GDM1 (cell line): ENCODE measurements around the gene MYL6.
"Not testable (repeated sequence)": the region's sequence is repeated elsewhere in the genome, so short reads cannot be mapped to it uniquely, and the experiment has no call there.

Source experiments
- DNase-seq: peaks from one replicate; lab custom pipeline; 2025; lab: John Stamatoyannopoulos, UW

The MYL6 gene

GRCh38 chr12:56158029-56158925 is at the start of gene MYL6:
Gene MYL6 (plus strand): TSS chr12:56158359. CDS start chr12:56158402, 43 bp downstream.
- peak; percentile 93 for DNase-seq

DNA sequence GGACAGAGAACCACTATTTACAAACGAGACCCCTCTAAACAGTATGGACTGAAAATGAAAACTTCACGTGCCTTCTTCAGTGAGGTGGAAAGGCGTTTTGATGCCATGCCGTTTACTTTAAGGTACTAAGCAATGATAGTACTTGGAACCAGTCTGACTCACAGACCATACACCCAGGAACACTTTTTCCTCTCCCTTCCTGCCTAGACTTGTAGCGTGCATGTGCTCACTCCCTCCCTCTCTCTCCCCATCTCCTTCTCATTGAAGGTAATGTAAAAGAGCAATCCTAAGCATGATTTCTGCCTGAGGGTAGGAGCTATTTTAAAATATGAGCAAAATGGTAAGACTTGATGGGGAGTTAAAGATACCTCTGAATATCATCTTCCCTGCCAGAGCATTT is 47.6 kb upstream of the MYL6 start:
- no peak for DNase-seq

DNA sequence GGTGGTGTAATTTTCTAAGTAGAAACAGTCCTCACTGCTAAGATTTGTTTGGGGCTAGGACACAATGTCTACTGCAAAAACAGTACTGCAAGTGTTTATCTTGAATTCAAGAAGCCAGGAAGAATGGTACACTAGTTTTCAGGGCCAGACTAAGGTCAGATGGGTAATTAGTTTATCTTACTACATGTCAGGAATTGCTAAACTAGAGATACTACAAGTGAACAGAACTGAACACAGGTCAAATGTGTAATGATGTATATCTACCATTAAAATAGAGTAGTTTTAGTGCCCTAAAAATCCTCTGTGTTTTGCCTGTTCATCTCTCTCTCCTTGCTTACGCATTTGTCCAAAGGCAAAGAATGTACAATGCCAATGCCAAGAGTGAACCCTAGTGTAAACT is 44.1 kb upstream of the MYL6 start:
- DNase-seq: no peak

GRCh38 chr12:56115329-56115728 is 42.8 kb upstream of the MYL6 start:
- DNase-seq: no peak

- DNase-seq: peak; percentile 84
These were observed 41.7 kb upstream of the MYL6 start, which contains the start of gene RPL41 for GRCh38 chr12:56116267-56117081. Gene RPL41 (plus strand): TSS chr12:56116633.

DNA sequence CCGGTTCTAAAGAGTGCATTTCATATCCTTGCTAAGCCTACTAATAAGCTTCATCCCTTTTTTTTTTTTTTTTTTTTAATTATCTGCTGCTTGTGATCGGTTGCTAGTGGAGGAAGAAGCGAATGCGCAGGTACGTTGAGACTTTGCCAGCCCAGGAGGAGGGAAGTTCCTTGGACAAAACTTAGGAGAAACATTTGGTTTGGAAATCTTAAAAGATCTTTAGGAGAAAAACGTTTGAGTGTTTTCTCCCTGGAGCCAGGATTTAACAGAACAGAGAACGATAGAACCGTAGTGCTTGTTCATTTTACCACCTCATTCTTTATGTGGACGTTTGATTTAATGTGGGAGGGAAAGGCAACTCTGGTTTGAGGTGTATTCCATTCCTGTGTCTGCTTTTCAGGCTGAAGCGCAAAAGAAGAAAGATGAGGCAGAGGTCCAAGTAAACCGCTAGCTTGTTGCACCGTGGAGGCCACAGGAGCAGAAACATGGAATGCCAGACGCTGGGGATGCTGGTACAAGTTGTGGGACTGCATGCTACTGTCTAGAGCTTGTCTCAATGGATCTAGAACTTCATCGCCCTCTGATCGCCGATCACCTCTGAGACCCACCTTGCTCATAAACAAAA is 41.0 kb upstream of the MYL6 start:
- DNase-seq: not testable (repeated sequence)

- DNase-seq: peak; percentile 99
These were observed 40.1 kb upstream of the MYL6 start, which contains the start of gene ZC3H10 for GRCh38 chr12:56117778-56118687. Gene ZC3H10 (plus strand): TSS chr12:56118266. CDS start chr12:56120563, 2,297 bp downstream.

DNA sequence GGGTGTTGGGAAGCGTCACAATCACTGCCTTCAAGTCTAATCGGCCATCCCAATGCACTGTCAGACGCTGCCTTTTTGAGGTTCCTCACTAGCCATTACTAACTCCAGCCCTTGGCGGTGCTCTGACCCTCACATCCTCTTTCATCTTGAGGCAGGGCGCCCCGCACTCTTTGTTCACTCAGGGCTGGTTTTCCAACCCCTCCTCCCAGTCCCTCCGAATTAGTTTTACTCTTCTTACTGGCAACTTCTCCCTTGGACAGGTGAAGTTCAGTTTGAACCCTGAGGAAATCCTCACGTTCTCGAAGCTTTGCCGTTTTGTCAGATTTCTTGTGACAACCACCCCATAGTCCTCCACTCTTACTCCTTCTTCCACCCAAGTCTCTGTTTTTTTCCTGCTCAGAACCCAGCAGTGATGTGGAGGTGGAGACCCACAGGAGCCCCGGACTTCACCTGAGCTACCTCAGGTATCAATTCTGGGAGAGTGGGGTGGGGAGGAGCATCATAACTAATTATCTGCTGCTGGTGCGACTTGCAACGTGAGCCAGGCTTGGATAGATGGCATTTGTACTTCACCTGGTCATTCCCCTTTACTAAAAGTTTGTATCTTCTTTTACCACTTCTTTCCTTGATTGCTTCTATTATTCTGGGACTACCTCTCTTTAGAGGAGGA is 39.3 kb upstream of the MYL6 start:
- no peak for DNase-seq

DNA sequence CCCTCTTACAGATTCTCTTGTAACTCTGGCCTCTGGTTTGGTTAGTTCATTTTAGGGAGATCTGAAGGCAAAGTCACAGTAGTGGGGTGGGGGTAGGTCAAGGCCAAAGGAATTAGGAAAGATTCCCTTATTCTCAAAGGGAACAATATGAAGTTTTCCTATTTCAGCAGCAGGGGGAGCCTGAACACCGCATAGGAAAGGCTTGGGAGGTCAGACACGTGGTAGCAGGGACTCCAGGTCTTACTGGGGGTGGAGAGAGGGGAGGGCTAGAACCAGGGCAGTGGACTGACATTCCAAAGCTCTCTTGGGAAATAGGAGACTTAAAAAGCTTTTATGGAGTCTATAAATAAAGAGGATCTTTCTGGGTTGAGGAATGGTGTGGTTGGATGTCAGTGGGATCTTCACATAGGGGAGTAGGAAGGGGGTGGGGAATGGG is 38.8 kb upstream of the MYL6 start:
- DNase-seq: peak; percentile 72

- no peak for DNase-seq
These were observed 37.9 kb upstream of the MYL6 start for GRCh38 chr12:56120158-56120846.

- no peak for DNase-seq
These were observed 36.8 kb upstream of the MYL6 start for GRCh38 chr12:56121204-56121870.

DNA sequence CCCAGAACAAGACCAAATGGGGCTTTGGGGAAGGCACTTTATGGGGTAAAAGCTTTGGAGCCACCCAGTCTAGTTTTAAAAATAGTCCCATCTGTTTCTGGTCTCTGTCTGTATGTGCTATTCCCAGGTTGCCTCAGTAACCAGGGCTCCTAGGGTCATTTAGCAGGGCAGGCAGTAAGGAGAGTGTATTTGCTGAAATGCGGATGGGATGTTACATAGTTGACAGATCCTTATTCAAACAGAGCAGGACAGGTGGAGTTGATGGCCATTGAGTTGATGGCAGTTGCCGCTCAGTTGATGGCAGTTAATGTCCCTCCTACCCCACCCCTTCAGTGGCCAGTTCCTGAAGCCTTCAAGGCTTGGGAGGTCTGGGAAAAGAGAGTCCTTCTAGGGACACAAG is 35.5 kb upstream of the MYL6 start:
- no peak for DNase-seq

DNA sequence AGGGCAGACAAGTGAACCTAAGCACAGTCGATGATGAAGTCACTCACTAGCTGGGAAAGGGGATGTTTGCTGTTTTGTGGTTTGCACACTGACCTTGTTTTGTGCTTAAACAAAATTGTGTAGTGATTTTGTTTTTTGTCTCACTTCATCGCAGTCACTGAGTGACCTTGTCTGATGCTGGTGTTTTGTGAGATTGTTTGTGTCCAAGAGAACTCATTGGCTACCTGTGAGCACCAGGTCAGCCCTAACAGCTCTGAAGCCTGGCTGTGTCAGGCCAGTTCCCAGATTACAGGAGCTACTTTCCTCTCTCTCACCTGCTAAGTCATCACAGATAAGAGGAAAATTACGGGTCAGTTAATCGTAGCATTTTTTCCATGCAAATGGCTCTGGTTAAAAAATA is 34.0 kb upstream of the MYL6 start:
- no peak for DNase-seq

DNA sequence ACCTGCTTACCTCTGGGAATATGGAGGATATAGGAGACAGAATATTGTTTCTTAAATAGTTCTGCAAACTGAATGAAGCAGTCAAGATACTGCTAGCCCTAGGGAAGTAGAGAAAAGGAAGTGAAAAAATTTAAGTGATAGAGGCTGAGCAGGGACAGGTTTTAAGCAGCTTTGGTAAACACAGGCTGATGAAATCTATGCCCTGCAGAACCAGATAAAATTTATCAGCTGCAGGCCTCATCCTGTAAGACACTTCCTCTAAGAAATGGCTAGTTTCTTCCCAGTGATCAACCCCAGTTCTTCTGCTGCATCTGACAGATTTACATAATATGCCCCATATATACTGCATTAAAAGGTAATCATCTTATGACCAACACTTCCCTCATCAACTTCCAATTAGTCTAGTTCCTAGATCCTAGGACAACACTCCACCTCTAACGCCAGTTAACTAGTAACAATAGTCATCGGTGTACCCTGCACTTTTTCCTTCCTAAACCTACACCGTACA is 31.4 kb upstream of the MYL6 start:
- DNase-seq: peak; percentile 47

- DNase-seq: no peak
These were observed 30.7 kb upstream of the MYL6 start for GRCh38 chr12:56127485-56127887.

- peak; percentile 99 for DNase-seq
These were observed 30.1 kb upstream of the MYL6 start, which contains the start of gene ESYT1 for GRCh38 chr12:56127888-56128669. Gene ESYT1 (plus strand): TSS chr12:56128267. CDS start chr12:56128320, 53 bp downstream.

- DNase-seq: no peak
These were observed 29.4 kb upstream of the MYL6 start for GRCh38 chr12:56128670-56129205.
